GM12878 (cell line): ENCODE data around the gene MYO3B. TPM values are rescaled to one million over a fixed set of nuclear protein-coding genes. Genes with fewer than 3 reads are reported as not detected.

Source experiments
- ATAC-seq: fragments of 200-7000 bp; cut with Tn5 transposase; 3 replicates; pipeline ENCODE4 v1.9.1; 2020; ENCODE audit warnings: mild to moderate bottlenecking, moderate library complexity
- BruUV-seq: library from RNA; stranded (reverse); fragments of 400-500 nt; replicated peaks from 2 replicates; lab custom pipeline; 2021; lab: Mats Ljungman, UMichigan
- CTCF ChIA-PET: fragments of 300-600 bp; sonication (Branson Sonifier 250); formaldehyde crosslinking; extraction: SDS; loops from one replicate; lab custom pipeline; 2021; ENCODE audit warnings: inconsistent platforms; lab: Yijun Ruan, JAX
- POLR2A ChIA-PET: fragments of 350-600 bp; formaldehyde crosslinking; extraction: SDS; loops from one replicate; lab custom pipeline; 2021; ENCODE audit warnings: inconsistent platforms; lab: Charles Lee
- RAD21 ChIA-PET: fragments of 300-600 bp; sonication (Branson Sonifier 250); formaldehyde crosslinking; loops from one replicate; lab custom pipeline; 2023; ENCODE audit warnings: antibody characterized with exemption; ENCODE audit not compliant: unreplicated experiment; lab: Charles Lee
- SMC1A ChIA-PET: fragments of 300-600 bp; sonication (Branson Sonifier 250); formaldehyde crosslinking; loops from one replicate; lab custom pipeline; 2023; ENCODE audit not compliant: unreplicated experiment, uncharacterized antibody; lab: Charles Lee
- DNase-seq: peaks from one replicate; pipeline ENCODE4 v3.0.0-alpha.2; 2011; ENCODE audit warnings: low read depth, low spot score
- FAIRE-seq: peaks from 3 replicates; lab custom pipeline; 2011; peaks lifted over from hg19 to GRCh38; lab: Jason Lieb, UNC
- H2AFZ ChIP-seq: 2 replicates; pipeline ENCODE4 v1.6.0; 2011; ENCODE audit warnings: low read depth, low read length, control low read depth; ENCODE audit not compliant: control insufficient read depth
- H3K27ac ChIP-seq: 2 replicates; pipeline ENCODE4 v1.5.1; 2011; ENCODE audit warnings: control low read depth; ENCODE audit not compliant: control insufficient read depth, insufficient read depth
- H3K27me3 ChIP-seq, 2 experiments: replicated peaks in 1 of 2; 2 replicates each; pipeline versions ENCODE4 v1.6.0 to v1.6.1; 2011; ENCODE audit warnings: low read length in 1 of 2; ENCODE audit not compliant: control insufficient read depth in 2 of 2, insufficient read depth in 2 of 2
- H3K36me3 ChIP-seq, 2 experiments: 2 replicates each; pipeline ENCODE4 v1.5.1; 2011; ENCODE audit warnings: low read length in 1 of 2; ENCODE audit not compliant: control insufficient read depth in 2 of 2, insufficient read depth in 2 of 2
- H3K4me1 ChIP-seq: 2 replicates; pipeline ENCODE4 v1.6.1; 2011; ENCODE audit warnings: mild to moderate bottlenecking, low read length, moderate library complexity, mixed read lengths; ENCODE audit not compliant: control insufficient read depth, insufficient read depth
- H3K4me2 ChIP-seq: 2 replicates; pipeline ENCODE4 v1.6.0; 2011; ENCODE audit warnings: control low read depth; ENCODE audit not compliant: control insufficient read depth, insufficient read depth
- H3K4me3 ChIP-seq: fragments of 200-600 bp; sonication (generic); 2 replicates; pipeline ENCODE4 v1.5.1; 2016
- H3K79me2 ChIP-seq: 2 replicates; pipeline ENCODE4 v1.6.0; 2011; ENCODE audit warnings: low read length; ENCODE audit not compliant: control insufficient read depth, insufficient read depth
- H3K9ac ChIP-seq: 2 replicates; pipeline ENCODE4 v1.8.0; 2011; ENCODE audit warnings: low read length, control low read depth, mixed read lengths; ENCODE audit not compliant: control insufficient read depth, insufficient read depth
- H3K9me3 ChIP-seq: replicated peaks from 3 replicates; pipeline ENCODE4 v1.5.1; 2011; ENCODE audit warnings: mild to moderate bottlenecking, low read length; ENCODE audit not compliant: control insufficient read depth, insufficient read depth
- H4K20me1 ChIP-seq: 2 replicates; pipeline ENCODE4 v1.6.0; 2011; ENCODE audit not compliant: control insufficient read depth, insufficient read depth
- BACH1 ChIP-seq: fragments of 450-650 bp; IDR thresholded peaks from 2 replicates; pipeline ENCODE4 v1.6.1; 2017; ENCODE audit warnings: mild to moderate bottlenecking, borderline replicate concordance
- BHLHE40 ChIP-seq, 2 experiments: fragments of 450-650 bp in 1 of 2; IDR thresholded peaks; 2 replicates each; pipeline ENCODE4 v1.6.1; 2011 to 2017; ENCODE audit warnings: low read depth in 2 of 2, borderline replicate concordance in 1 of 2, improper control_type of control experiment in 1 of 2, low read length in 1 of 2, mild to moderate bottlenecking in 1 of 2
- CBFB ChIP-seq: IDR thresholded peaks from 2 replicates; pipeline ENCODE4 v1.6.1; 2016; ENCODE audit warnings: antibody characterized with exemption, low read depth
- HDAC2 ChIP-seq: fragments of 200-600 bp; sonication (generic); IDR thresholded peaks from 2 replicates; pipeline ENCODE4 v1.6.1; 2017
- IRF4 ChIP-seq: IDR thresholded peaks from 2 replicates; pipeline ENCODE4 v1.6.1; 2011; ENCODE audit warnings: low read depth, low read length
- KLF5 ChIP-seq: fragments of 450-650 bp; IDR thresholded peaks from 2 replicates; pipeline ENCODE4 v1.6.1; 2014; ENCODE audit warnings: mild to moderate bottlenecking; ENCODE audit not compliant: partially characterized antibody
- RAD21 ChIP-seq: IDR thresholded peaks from 2 replicates; pipeline ENCODE4 v1.6.1; 2011; ENCODE audit warnings: mild to moderate bottlenecking, low read depth, low read length, moderate library complexity; ENCODE audit not compliant: insufficient read depth
- RBBP5 ChIP-seq: fragments of 200-600 bp; sonication (generic); conservative IDR thresholded peaks from 2 replicates; pipeline ENCODE4 v1.6.1; 2016
- SIN3A ChIP-seq: IDR thresholded peaks from 2 replicates; pipeline ENCODE4 v1.6.1; 2012; ENCODE audit warnings: low read depth, low read length, improper control_type of control experiment
- SMC3 ChIP-seq: IDR thresholded peaks from 2 replicates; pipeline ENCODE4 v1.6.1; 2011; ENCODE audit warnings: low read length, improper control_type of control experiment, borderline replicate concordance
- STAT3 ChIP-seq: IDR thresholded peaks from 2 replicates; pipeline ENCODE4 v1.6.1; 2011; ENCODE audit warnings: low read depth, low read length, improper control_type of control experiment
- ZNF384 ChIP-seq: IDR thresholded peaks from 2 replicates; pipeline ENCODE4 v1.6.1; 2012; ENCODE audit warnings: low read depth, mild to moderate bottlenecking, low read length, improper control_type of control experiment, borderline replicate concordance
- ZZZ3 ChIP-seq: IDR thresholded peaks from 2 replicates; pipeline ENCODE4 v1.6.1; 2011; ENCODE audit warnings: low read depth; ENCODE audit not compliant: control insufficient read depth, insufficient read length
- WGBS: methylation state at CpG from one replicate; pipeline ENCODE4 v1.1.6; 2016; ENCODE audit warnings: low lambda C conversion rate; ENCODE audit not compliant: insufficient replicate concordance, insufficient coverage; ENCODE audit errors: missing lambda C conversion rate; 5-methylcytosine and 5-hydroxymethylcytosine counted together
- in situ Hi-C: fragments of 300-500 bp; cut with MboI; formaldehyde crosslinking; loops from 9 replicates; pipeline ENCODE4 v1.14.3; 2018; ENCODE audit warnings: mixed read lengths
- intact Hi-C: fragments of 100-400 bp; cut with micrococcal nuclease; formaldehyde crosslinking; loops from one replicate; pipeline ENCODE4 v1.14.2; 2022; ENCODE audit not compliant: unreplicated experiment
- polyA plus RNA-seq, 11 experiments: library from polyadenylated mRNA; depleted of rRNA in 4 of 11; unstranded in 6 of 11; stranded (reverse) in 5 of 11; fragments of >200 nt; fragmentation: Nextera tagmentation in 4 of 11; fragmentation: Illumina TruSeq in 1 of 11; extraction: Ambion mirVana in 4 of 11; extraction: Trizol in 1 of 11; gene quantifications; 1 replicate in 1 of 11; 2 replicates in 10 of 11; pipeline versions ENCODE4 v1.2.1 to v1.2.3, GENCODE V29; 2011 to 2016; ENCODE audit warnings: inconsistent platforms in 2 of 11, missing spikeins in 2 of 11, low read depth in 1 of 11
- total RNA-seq, 4 experiments: library from RNA; depleted of rRNA in 3 of 4; stranded (reverse); fragments of >200 nt in 3 of 4; fragmentation: Illumina TruSeq in 1 of 4; extraction: Trizol in 1 of 4; gene quantifications; 2 replicates each; pipeline versions ENCODE4 v1.2.1 to v1.2.3, GENCODE V29; 2013 to 2021
- TF ChIP-seq, protein P1 (sequence below): fragments of 450-650 bp; IDR thresholded peaks from 2 replicates; pipeline ENCODE4 v1.6.1; 2017; ENCODE audit warnings: mild to moderate bottlenecking, low read depth, inconsistent platforms; ENCODE audit not compliant: poor library complexity, severe bottlenecking
- TF ChIP-seq, protein P2 (sequence below): fragments of 450-650 bp; formaldehyde crosslinking; IDR thresholded peaks from 2 replicates; pipeline ENCODE4 v1.4.0; 2020; ENCODE audit warnings: mild to moderate bottlenecking, moderate library complexity
- TF ChIP-seq, protein P3 (sequence below), 3 experiments: IDR thresholded peaks in 2 of 3; conservative IDR thresholded peaks in 1 of 3; 2 replicates each; pipeline ENCODE4 v1.5.1; 2011; ENCODE audit warnings: low read depth in 3 of 3, low read length in 3 of 3, mild to moderate bottlenecking in 3 of 3, control low read depth in 2 of 3, moderate library complexity in 2 of 3, inconsistent platforms in 1 of 3, mixed read lengths in 1 of 3; ENCODE audit not compliant: control insufficient read depth in 2 of 3, insufficient read depth in 1 of 3; ENCODE audit errors: extremely low read depth in 1 of 3

The MYO3B gene
- total and polyA plus RNA-seq, 10 of the 15 experiments (the other 5 are each of a cell fraction or from before 2014, with no cell fraction given) = 1.1 to 7.1 (median 2.1) TPM

DNA sequence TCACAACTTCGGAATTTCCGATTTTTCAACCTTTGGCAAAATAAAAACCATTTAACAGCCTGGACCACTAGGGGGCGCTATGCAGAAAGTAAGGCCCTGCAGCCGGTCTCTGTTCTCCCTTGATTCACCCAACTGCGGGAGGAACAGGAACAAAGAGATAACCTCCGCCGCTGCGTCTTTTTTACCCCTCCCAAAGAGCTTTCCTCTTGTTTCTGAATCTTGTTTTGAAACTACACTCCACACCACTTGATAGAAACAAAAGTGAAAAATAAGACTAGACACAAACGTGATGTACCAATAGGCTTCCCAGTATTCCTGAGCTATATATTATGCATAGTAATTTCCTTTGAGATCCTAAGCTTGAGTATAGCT, 231.2 kb downstream of the MYO3B start:
- Histone ChIP-seq H3K27ac (no peak overlapping the region), H3K79me2 (no peaks in the 10 kb centered on the region), H3K4me1 (peaks cover 11% of the 10 kb centered on the region), H3K4me3 (no peak overlapping the region), H3K4me2 (peak overlapping the region; percentile 71), H3K9me3 (no peaks in the 10 kb centered on the region), H2AFZ (peak overlapping the region; percentile 59; the same call in 1 of the 2 replicates), H3K36me3 (no peaks in the 10 kb centered on the region), H3K27me3 (no peaks in the 10 kb centered on the region), H4K20me1 (no peaks in the 10 kb centered on the region; the same call in 1 of the 2 replicates), H3K9ac (no peak overlapping the region)
- ChIA-PET RAD21 (interaction anchor here (0.7 to 4.2 kb wide), 31 partner anchors 9 to 407 kb away, joined by 3 to 28 read pairs (median 5); partner anchors contain the start of genes ERICH2 and GAD1), SMC1A (interaction anchor here (0.7 to 3.1 kb wide), 50 partner anchors 9 to 408 kb away, joined by 3 to 40 read pairs (median 5); partner anchors contain the start of genes ERICH2 and GAD1), POLR2A (interaction anchor here (1.8 kb wide), 1 partner anchor 270 kb away, joined by 7 read pairs; no protein-coding TSS in a partner anchor), CTCF (interaction anchor here (0.6 to 3.6 kb wide), 89 partner anchors 9 to 473 kb away, joined by 3 to 63 read pairs (median 5); partner anchors contain the start of genes ERICH2 and GAD1)
- ATAC-seq (peak; percentile 81), FAIRE-seq (peak; percentile 73), DNase-seq (no peak)
- under 1% methylated on average over 9 of the region's 9 CpGs for WGBS
- BruUV-seq = no TSS peak
- in situ Hi-C loops = no loop called here
- intact Hi-C loops = loop anchor here (1.0 to 5.0 kb wide), 3 partner anchors 98 to 406 kb away; partner anchors contain the start of gene SP5
- TF ChIP-seq BACH1 = no peak
- no peak for TF ChIP-seq RBBP5
- TF ChIP-seq, protein P1, sequence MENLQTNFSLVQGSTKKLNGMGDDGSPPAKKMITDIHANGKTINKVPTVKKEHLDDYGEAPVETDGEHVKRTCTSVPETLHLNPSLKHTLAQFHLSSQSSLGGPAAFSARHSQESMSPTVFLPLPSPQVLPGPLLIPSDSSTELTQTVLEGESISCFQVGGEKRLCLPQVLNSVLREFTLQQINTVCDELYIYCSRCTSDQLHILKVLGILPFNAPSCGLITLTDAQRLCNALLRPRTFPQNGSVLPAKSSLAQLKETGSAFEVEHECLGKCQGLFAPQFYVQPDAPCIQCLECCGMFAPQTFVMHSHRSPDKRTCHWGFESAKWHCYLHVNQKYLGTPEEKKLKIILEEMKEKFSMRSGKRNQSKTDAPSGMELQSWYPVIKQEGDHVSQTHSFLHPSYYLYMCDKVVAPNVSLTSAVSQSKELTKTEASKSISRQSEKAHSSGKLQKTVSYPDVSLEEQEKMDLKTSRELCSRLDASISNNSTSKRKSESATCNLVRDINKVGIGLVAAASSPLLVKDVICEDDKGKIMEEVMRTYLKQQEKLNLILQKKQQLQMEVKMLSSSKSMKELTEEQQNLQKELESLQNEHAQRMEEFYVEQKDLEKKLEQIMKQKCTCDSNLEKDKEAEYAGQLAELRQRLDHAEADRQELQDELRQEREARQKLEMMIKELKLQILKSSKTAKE = peak; percentile 29
- no peak for TF ChIP-seq KLF5
- TF ChIP-seq IRF4 = no peak
- TF ChIP-seq, protein P2, sequence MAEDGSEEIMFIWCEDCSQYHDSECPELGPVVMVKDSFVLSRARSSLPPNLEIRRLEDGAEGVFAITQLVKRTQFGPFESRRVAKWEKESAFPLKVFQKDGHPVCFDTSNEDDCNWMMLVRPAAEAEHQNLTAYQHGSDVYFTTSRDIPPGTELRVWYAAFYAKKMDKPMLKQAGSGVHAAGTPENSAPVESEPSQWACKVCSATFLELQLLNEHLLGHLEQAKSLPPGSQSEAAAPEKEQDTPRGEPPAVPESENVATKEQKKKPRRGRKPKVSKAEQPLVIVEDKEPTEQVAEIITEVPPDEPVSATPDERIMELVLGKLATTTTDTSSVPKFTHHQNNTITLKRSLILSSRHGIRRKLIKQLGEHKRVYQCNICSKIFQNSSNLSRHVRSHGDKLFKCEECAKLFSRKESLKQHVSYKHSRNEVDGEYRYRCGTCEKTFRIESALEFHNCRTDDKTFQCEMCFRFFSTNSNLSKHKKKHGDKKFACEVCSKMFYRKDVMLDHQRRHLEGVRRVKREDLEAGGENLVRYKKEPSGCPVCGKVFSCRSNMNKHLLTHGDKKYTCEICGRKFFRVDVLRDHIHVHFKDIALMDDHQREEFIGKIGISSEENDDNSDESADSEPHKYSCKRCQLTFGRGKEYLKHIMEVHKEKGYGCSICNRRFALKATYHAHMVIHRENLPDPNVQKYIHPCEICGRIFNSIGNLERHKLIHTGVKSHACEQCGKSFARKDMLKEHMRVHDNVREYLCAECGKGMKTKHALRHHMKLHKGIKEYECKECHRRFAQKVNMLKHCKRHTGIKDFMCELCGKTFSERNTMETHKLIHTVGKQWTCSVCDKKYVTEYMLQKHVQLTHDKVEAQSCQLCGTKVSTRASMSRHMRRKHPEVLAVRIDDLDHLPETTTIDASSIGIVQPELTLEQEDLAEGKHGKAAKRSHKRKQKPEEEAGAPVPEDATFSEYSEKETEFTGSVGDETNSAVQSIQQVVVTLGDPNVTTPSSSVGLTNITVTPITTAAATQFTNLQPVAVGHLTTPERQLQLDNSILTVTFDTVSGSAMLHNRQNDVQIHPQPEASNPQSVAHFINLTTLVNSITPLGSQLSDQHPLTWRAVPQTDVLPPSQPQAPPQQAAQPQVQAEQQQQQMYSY = no peak
- TF ChIP-seq RAD21 = peak; percentile 68
- TF ChIP-seq CBFB = no peak
- TF ChIP-seq STAT3 = no peak
- no peak for TF ChIP-seq ZZZ3
- no peak for TF ChIP-seq SIN3A
- TF ChIP-seq HDAC2 = no peak
- no peak for TF ChIP-seq ZNF384
- peak in 1 of 2 experiments; percentile 19; a peak in 1 of 4 replicates for TF ChIP-seq BHLHE40 (IDR thresholded peaks at IDR 0.05; ENCODE audit: borderline replicate concordance in 1 of 2, low read depth in 2 of 2, low read length in 1 of 2)
- TF ChIP-seq SMC3 = peak; percentile 71
- TF ChIP-seq, protein P3, sequence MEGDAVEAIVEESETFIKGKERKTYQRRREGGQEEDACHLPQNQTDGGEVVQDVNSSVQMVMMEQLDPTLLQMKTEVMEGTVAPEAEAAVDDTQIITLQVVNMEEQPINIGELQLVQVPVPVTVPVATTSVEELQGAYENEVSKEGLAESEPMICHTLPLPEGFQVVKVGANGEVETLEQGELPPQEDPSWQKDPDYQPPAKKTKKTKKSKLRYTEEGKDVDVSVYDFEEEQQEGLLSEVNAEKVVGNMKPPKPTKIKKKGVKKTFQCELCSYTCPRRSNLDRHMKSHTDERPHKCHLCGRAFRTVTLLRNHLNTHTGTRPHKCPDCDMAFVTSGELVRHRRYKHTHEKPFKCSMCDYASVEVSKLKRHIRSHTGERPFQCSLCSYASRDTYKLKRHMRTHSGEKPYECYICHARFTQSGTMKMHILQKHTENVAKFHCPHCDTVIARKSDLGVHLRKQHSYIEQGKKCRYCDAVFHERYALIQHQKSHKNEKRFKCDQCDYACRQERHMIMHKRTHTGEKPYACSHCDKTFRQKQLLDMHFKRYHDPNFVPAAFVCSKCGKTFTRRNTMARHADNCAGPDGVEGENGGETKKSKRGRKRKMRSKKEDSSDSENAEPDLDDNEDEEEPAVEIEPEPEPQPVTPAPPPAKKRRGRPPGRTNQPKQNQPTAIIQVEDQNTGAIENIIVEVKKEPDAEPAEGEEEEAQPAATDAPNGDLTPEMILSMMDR (IDR thresholded peaks at IDR 0.05 in 2 of 3, conservative IDR thresholded peaks at IDR 0.05 in 1 of 3; ENCODE audit: control insufficient read depth in 2 of 3, extremely low read depth in 1 of 3, insufficient read depth in 1 of 3, low read depth in 3 of 3, low read length in 3 of 3) = peak; percentile 73 to 85 (median 79)
